Activated naive CD8-positive, alpha-beta T cell treated with anti-CD3 and anti-CD28 coated beads, Interleukin-2, amount 50 U/mL, for 16 hours (primary cell): ENCODE data around the gene ECE1.

ENCODE experiments used
- DNase-seq: peaks from one replicate; pipeline ENCODE4 v3.0.0-alpha.2; 2020; ENCODE audit warnings: low read depth, low spot score

Gene ECE1

GRCh38 chr1:21269461-21270085 is 20.7 kb downstream of the ECE1 start:
- DNase-seq = no peak

DNA sequence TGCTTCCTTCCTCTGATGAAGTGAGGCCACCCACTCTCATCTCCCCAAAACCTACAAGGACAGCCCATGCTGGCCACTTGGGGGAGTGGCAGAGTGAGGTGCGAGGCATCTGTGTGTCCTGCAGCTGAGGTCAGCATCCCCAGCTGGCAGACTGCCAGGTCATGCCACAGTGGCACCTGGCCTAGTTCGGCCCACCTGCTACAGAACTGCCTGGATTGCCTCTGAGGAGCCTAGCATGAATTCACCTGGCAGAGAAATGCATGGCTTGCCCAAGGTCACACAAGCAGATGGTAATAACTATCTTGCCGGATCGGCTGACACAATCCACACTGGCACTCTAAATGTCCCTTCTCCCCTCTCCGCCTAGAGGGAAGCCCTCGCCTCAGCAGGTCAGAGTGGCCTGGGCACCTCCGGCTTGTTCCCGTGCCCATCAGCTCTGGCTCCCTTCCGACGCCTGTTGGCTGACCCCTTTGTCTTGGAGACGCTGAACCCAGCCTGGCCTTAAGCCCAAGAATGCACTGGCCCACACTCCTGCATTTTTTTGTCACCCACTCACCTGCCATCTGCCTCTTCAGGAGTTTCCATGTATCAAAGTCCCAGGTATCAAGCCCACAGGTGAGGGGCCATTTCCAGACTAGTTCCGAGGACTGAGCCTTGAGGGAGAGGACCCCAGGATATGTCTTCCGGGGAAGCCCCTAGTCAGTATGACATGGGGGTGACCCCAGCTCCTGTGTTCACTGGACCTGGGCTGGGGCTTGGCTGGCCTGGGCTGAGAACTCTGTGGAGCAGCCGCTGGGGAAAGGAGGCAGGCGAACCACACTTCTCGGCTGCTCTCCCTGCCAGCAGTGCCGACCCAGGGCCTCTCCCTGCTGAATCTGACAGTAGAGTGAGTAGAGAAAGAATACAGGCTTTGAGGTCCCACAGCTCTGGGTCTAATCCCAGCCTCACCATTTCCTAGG is 21.7 kb downstream of the ECE1 start:
- DNase-seq = no peak

GRCh38 chr1:21267191-21268077 is 22.8 kb downstream of the ECE1 start:
- no peak for DNase-seq

GRCh38 chr1:21266119-21266774 is 24.0 kb downstream of the ECE1 start:
- no peak for DNase-seq

GRCh38 chr1:21265644-21266043 is 24.6 kb downstream of the ECE1 start:
- DNase-seq = no peak

DNA sequence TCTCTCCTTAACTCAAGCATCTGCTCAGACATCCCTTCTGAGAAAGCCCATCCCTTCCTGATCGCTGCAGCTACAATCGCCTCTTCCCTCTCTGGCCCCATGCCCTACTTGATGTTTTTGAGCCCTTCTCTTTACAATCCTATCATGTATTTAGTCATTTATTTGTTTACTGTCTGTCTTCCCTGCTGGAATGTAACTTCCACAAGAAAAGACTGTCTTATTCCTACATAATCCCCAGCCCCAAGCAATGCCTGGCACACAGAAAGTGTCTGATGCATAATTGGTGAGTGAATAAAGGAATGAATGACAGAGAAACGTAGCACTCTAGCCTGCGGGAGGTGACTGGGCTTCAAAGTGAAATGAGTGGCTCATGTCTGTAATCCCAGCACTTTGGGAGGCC is 25.4 kb downstream of the ECE1 start:
- DNase-seq = no peak

DNA sequence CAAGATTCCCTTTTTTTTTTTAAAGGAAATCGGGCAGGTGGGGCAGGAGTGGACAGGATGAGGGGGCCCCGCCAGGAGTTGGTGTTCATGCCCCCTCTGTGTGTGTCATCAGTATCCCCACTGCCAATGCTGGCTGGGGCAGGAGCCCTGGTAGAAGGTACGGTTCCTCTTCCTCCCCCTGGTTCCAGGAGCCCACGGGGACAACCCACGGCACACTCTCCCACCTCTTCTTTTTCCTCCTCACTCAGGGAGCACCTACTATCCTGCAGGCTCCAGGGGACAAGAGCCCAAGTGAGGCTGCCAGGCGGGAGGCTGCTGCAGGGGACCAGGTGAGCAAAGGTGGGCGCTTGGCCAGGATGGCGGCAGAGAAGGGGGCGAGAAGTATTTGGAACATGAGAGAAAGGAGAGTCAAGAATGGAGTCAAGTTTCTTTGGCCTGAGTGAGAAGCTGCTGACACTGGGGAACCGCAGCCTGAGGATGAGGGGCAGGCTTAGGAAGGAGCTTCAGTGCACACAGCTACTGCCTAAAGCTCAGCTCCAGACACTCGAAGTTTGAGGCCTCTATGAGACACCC is 26.5 kb downstream of the ECE1 start:
- DNase-seq = no peak

GRCh38 chr1:21263052-21263429 is 27.2 kb downstream of the ECE1 start:
- DNase-seq = no peak

DNA sequence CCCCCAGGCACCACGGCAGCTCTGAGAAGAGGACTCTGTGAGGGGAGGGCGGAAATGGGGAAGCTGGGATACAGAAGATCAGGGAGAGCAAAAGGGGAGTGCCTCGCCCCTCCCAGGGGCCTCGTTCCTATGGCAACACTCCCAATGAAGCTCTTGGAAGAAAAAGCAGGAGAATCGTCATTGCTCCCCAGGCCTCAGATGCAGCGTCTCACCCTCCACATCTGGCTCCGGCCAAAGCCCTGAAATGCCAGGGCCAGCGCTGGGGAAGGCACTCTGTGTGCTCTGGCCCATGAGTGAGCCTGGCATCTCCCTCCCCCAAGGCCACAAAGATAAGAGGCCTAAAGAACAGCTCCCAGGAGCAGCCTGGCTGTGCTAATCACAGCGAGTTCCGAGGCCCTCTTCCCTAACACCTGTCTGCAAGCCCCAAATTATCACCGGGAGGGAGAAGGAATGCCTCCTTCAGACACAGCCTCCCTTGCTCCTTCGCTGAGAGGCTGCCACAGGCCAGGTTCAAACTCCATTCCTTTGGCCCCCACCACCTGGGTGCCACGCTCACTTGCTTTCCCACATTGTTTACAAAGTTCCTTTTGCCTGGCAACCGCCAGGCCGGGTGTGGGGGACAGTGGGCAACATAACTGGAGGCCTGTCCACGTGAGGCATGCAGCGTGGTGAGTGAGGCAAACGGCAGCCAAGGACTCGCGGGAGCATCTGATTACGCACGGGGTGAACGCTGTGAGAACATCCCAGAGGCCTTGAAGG is 27.8 kb downstream of the ECE1 start:
- DNase-seq = no peak

- DNase-seq = no peak
Observed at GRCh38 chr1:21261551-21262292, 28.5 kb downstream of the ECE1 start.

GRCh38 chr1:21260405-21261125 is 29.7 kb downstream of the ECE1 start:
- DNase-seq = no peak

DNA sequence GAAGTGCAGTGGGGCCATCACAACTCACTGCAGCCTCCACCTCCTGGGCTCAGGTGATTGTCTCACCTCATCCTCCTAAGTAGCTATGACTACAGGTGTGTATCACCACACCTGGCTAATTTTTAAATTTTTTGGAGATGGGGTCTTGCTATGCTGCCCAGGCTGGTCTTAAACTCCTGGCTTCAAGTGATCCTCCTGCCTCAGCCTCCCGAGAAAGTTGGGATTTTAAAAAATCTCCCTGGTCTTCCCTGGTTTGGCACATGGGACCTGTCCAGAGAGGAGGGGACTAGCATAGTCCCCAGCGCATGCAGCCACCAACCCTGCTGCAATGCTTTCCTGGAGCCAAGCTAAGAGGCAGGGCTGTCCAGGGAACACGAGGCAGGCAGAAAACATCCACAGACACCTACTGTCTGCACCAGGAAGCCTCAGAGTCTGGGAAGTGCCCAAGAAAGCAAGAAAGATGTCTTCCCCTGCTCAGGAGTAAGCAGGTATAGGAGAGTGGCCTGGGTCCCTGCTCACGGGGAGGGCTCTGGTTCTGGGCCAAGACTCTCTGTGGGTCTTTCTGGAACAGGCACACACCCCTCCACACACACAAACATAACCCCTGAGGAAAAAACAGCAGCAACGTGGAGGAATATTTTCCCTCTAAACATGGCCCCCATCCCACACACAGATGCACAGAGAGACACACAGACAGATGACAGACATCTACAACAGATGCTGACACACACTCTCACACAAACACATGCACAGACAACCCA is 30.8 kb downstream of the ECE1 start:
- DNase-seq = no peak

- DNase-seq = no peak
Observed at GRCh38 chr1:21258331-21259134, 31.7 kb downstream of the ECE1 start.

DNA sequence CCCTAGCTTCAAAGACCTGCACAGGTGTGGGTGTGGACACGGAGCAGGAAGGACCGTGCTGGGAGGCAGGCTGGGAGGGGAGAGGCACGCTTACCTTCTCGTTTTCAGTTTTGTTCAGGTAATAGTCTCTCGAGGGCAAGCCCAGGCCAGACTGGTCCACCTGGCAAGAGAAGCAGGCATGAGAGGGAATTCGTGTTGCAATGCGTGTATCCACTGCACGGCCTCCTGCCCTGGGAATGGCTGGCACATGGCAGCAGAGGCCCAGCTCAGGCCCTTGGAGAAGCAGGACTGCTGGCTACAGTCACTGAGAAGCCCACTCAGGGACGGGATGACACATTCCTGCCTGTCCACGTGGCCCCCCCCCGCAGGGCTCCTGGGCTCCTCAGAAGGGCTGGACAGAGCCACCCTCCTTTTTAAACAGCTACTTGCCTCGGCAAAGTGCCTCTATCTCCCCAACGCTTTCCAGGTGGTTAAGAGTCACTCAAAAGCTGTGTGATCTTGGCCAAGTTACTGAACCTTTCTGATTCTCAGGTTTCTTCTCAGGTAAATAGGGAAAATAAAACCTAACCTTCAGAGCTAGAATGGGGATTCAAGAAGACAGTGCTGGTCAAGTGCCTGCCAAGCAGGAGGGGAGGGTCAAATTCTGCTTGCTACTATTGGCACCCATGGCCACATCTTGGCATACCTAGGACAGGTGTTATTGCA is 32.7 kb downstream of the ECE1 start:
- no peak for DNase-seq

DNA sequence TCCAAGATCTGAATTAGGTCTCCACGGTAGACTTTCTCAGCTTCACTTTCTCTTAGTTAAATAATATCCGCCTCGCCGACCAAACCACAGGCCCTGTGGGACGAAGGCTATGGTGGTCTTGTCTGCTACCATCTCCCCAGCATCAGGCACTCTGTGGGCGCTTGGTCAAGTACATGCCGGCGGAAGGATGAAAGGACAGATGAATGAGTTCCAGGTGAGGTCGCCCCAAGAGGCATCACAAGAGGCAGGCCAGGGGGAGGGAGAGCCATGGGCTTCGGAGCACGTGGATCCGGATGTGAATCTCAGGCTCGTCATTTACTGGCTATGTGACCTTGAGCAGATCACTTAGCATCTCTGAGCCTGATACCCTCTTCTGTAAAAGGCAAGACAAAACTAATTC is 33.5 kb downstream of the ECE1 start:
- DNase-seq = no peak

GRCh38 chr1:21255943-21256320 is 34.3 kb downstream of the ECE1 start:
- DNase-seq = no peak
